A673 (cell line): ENCODE data around the gene GLRA3. TPM values are rescaled to one million over a fixed set of nuclear protein-coding genes. Genes with fewer than 3 reads are reported as not detected.

Experiments used
- BruUV-seq: library from RNA; stranded (reverse); fragments of 400-500 nt; replicated peaks from 2 replicates; lab custom pipeline; 2021; lab: Mats Ljungman, UMichigan
- CTCF ChIA-PET: fragments of 300-600 bp; sonication (Branson Sonifier 250); formaldehyde crosslinking; loops from one replicate; lab custom pipeline; 2022; ENCODE audit warnings: antibody characterized with exemption; lab: Charles Lee
- POLR2A ChIA-PET: fragments of 300-600 bp; sonication (Branson Sonifier 250); formaldehyde crosslinking; loops from one replicate; lab custom pipeline; 2022; ENCODE audit warnings: antibody characterized with exemption; ENCODE audit not compliant: low non-redundant PET; lab: Charles Lee
- DNase-seq: peaks from one replicate; pipeline ENCODE4 v3.0.0-alpha.2; 2015; ENCODE audit warnings: low spot score
- H3K27ac ChIP-seq: fragments of 200-600 bp; sonication (generic); 2 replicates; pipeline ENCODE4 v1.5.1; 2016; ENCODE audit warnings: mixed run types, low read depth, mild to moderate bottlenecking, mixed read lengths, antibody characterized with exemption, low read length; ENCODE audit not compliant: poor library complexity, severe bottlenecking
- H3K27me3 ChIP-seq: fragments of 200-600 bp; sonication (generic); replicated peaks from 2 replicates; pipeline ENCODE4 v1.6.1; 2017; ENCODE audit warnings: mixed run types, low read depth, mild to moderate bottlenecking, mixed read lengths, antibody characterized with exemption, low read length; ENCODE audit not compliant: insufficient read depth, poor library complexity
- H3K36me3 ChIP-seq: fragments of 200-600 bp; sonication (generic); 2 replicates; pipeline ENCODE4 v1.6.1; 2016; ENCODE audit warnings: mixed run types, mild to moderate bottlenecking, mixed read lengths, antibody characterized with exemption, low read length; ENCODE audit not compliant: insufficient read depth, poor library complexity, severe bottlenecking
- H3K4me1 ChIP-seq: fragments of 200-600 bp; sonication (generic); 2 replicates; pipeline ENCODE4 v1.6.1; 2017; ENCODE audit warnings: mixed run types, mild to moderate bottlenecking, mixed read lengths, antibody characterized with exemption, low read length; ENCODE audit not compliant: insufficient read depth, poor library complexity, severe bottlenecking
- H3K4me3 ChIP-seq: fragments of 200-600 bp; sonication (generic); 2 replicates; pipeline ENCODE4 v1.5.1; 2016; ENCODE audit warnings: low read depth, mixed run types, mild to moderate bottlenecking, mixed read lengths, low read length; ENCODE audit not compliant: poor library complexity, severe bottlenecking
- H3K9me3 ChIP-seq: fragments of 200-600 bp; sonication (generic); 2 replicates; pipeline ENCODE4 v1.6.1; 2016; ENCODE audit warnings: mixed run types, low read depth, mild to moderate bottlenecking, mixed read lengths, antibody characterized with exemption, low read length; ENCODE audit not compliant: poor library complexity, severe bottlenecking
- EZH2 ChIP-seq: fragments of 200-600 bp; sonication (generic); IDR thresholded peaks from 2 replicates; pipeline ENCODE4 v1.6.1; 2017; ENCODE audit warnings: borderline replicate concordance, low read depth, mild to moderate bottlenecking, mixed read lengths, antibody characterized with exemption, low read length; ENCODE audit not compliant: poor library complexity, severe bottlenecking
- intact Hi-C: fragments of 100-400 bp; cut with micrococcal nuclease; formaldehyde crosslinking; loops from one replicate; pipeline ENCODE4 v1.10.0; 2022; ENCODE audit not compliant: unreplicated experiment
- total RNA-seq: library from RNA; stranded (reverse); gene quantifications from 2 replicates; pipeline ENCODE4 v1.2.3, GENCODE V29; 2021
- TF ChIP-seq, protein P1 (sequence below): fragments of 300-800, 200-600 bp; sonication (generic); conservative IDR thresholded peaks from 2 replicates; pipeline ENCODE4 v1.5.1; 2017; ENCODE audit warnings: low read depth, mild to moderate bottlenecking, antibody characterized with exemption, low read length, moderate library complexity, mixed read lengths

Gene GLRA3
- total RNA-seq, 1 experiment from 2014 or later: 0.06 TPM

DNA sequence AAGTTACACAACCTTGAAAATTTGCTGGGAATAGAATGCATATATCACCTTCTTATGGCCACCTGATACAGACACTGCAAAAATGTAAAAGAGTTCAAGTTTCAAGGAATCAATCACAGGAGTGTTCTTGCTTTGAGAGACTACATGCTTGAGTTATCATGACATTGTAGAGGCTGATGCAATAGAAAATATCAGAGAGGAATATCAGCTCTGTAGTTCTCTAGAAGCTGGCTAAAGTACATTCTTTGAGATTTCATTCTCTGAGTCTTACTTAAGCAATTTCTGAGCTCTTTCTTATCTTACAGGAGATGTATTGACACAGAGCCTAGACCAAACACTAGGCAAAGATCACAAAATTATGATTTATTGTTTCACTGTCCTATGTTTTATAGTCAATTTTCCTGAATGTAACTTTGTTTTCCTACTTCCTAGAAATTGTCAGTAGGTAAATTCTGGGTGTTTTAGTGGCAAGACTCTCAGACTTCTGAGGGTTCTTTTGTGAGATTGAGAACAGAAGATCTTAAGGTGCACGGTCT is 154.7 kb downstream of the GLRA3 start:
- no peak for DNase-seq
- ChIA-PET CTCF (no interaction called here), POLR2A (no interaction called here)
- TF ChIP-seq EZH2: no peak
- TF ChIP-seq, protein P1, sequence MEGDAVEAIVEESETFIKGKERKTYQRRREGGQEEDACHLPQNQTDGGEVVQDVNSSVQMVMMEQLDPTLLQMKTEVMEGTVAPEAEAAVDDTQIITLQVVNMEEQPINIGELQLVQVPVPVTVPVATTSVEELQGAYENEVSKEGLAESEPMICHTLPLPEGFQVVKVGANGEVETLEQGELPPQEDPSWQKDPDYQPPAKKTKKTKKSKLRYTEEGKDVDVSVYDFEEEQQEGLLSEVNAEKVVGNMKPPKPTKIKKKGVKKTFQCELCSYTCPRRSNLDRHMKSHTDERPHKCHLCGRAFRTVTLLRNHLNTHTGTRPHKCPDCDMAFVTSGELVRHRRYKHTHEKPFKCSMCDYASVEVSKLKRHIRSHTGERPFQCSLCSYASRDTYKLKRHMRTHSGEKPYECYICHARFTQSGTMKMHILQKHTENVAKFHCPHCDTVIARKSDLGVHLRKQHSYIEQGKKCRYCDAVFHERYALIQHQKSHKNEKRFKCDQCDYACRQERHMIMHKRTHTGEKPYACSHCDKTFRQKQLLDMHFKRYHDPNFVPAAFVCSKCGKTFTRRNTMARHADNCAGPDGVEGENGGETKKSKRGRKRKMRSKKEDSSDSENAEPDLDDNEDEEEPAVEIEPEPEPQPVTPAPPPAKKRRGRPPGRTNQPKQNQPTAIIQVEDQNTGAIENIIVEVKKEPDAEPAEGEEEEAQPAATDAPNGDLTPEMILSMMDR: no peak
- H3K27me3 ChIP-seq: no peaks in the 10 kb centered on the region
- H3K27ac ChIP-seq: no peak overlapping the region
- intact Hi-C loops: no loop called here
- H3K36me3 ChIP-seq: no peaks in the 10 kb centered on the region
- no peaks in the 10 kb centered on the region for H3K9me3 ChIP-seq
- H3K4me3 ChIP-seq: no peak overlapping the region
- peaks cover 3% of the 10 kb centered on the region for H3K4me1 ChIP-seq
- BruUV-seq: no TSS peak

DNA sequence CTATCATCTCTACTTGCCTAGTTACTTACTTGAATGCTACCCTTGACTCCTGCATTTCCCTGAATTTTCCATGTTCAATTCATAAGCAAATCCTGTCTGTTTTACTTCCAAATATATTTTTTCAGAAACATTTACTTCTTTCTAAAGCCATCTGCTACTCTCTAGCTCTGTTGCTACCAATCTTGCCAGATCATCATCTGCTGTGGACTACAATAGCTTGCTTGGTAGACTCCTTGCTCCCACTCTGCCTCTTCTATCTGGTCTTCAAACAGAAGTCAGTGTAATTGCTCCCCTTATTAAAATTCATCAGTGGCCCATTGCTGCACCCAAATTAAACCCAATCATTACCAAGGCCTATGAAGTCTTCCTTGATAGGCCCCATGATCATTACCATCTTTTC is 155.2 kb downstream of the GLRA3 start:
- TF ChIP-seq, protein P1: no peak
- TF ChIP-seq EZH2: no peak
- H3K27ac ChIP-seq: no peak overlapping the region
- no TSS peak for BruUV-seq

DNA sequence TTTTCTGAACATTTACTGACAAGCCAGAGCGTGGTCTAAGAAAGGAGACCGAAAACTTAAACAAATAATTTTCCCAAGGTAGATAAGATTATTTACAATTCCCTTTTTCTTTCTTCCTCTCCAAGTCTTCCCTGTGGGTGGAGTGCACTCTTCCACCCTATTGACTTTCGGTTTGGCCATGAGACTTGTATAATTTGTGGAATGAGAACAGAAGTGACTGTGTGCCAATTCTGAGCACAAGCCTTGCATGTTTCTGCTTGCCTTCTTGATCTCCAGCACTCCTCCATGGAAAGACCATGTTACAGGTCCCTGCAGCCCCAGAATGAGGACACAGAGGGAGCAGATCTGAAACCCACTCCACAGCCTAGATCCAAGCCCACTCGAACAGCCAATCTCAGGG is 156.8 kb downstream of the GLRA3 start:
- intact Hi-C loops: no loop called here
- no peak for DNase-seq
- no peak for TF ChIP-seq EZH2
- TF ChIP-seq, protein P1: no peak
- Histone ChIP-seq H3K27me3 (no peaks in the 10 kb centered on the region), H3K4me1 (peaks cover 7% of the 10 kb centered on the region), H3K27ac (no peak overlapping the region), H3K9me3 (no peaks in the 10 kb centered on the region), H3K4me3 (no peak overlapping the region), H3K36me3 (no peaks in the 10 kb centered on the region)
- BruUV-seq: no TSS peak
- POLR2A ChIA-PET: no interaction called here
- CTCF ChIA-PET: no interaction called here

More for the DNA sequence above, 155.2 kb downstream of the GLRA3 start:
- intact Hi-C loops: no loop called here
- no peak for DNase-seq
- Histone ChIP-seq H3K9me3 (no peaks in the 10 kb centered on the region), H3K4me1 (peaks cover 7% of the 10 kb centered on the region), H3K27me3 (no peaks in the 10 kb centered on the region), H3K36me3 (no peaks in the 10 kb centered on the region), H3K4me3 (no peak overlapping the region)
- CTCF ChIA-PET: no interaction called here
- POLR2A ChIA-PET: no interaction called here
